ENCODE data around the gene TLL2.

GRCh38 chr10:96422525-96422924, 91.2 kb downstream of the TLL2 start:
- TF ChIP-seq GATA3 (IDR thresholded peaks at IDR 0.05; ENCODE audit: low read depth, low read length) (no peak), GATA2 (IDR thresholded peaks at IDR 0.05; ENCODE audit: low read depth, low read length) (no peak)

All from SH-SY5Y (cell line).